DOHH2 (cell line): ENCODE measurements around the gene COL4A1.

Source experiments
- CTCF ChIP-seq: fragments of 200-600 bp; sonication (generic); IDR thresholded peaks from one replicate; pipeline ENCODE4 v1.5.1; 2014; ENCODE audit warnings: antibody characterized with exemption, mild to moderate bottlenecking, low read depth, low read length; ENCODE audit not compliant: poor library complexity, severe bottlenecking
- EZH2phosphoT487 ChIP-seq: fragments of 200-600 bp; sonication (generic); IDR thresholded peaks from 2 replicates; pipeline ENCODE4 v1.6.1; 2017; ENCODE audit warnings: borderline replicate concordance, mild to moderate bottlenecking, antibody characterized with exemption, low read length, moderate library complexity, mixed read lengths

GRCh38 chr13:110121422-110122083 lies 185.4 kb downstream of the COL4A1 start:
- TF ChIP-seq CTCF (no peak), EZH2phosphoT487 (no peak)
